ENCODE measurements around the gene MTHFSD.
A peak's percentile ranks its signal among the peaks of the same experiment; 100 is the strongest.

MTHFSD gene

GRCh38 chr16:86525696-86526095 is 29.3 kb downstream of the MTHFSD start:
- DNase-seq = no peak

GRCh38 chr16:86524029-86524428 is 31.0 kb downstream of the MTHFSD start:
- no peak for DNase-seq

GRCh38 chr16:86523166-86523740 is 31.8 kb downstream of the MTHFSD start:
- DNase-seq = no peak

- no peak for DNase-seq
Measured at GRCh38 chr16:86522634-86523033, 32.4 kb downstream of the MTHFSD start.

- DNase-seq = no peak
Measured at GRCh38 chr16:86521236-86522197, 33.5 kb downstream of the MTHFSD start.

- DNase-seq = no peak
Measured at GRCh38 chr16:86520317-86521210, 34.5 kb downstream of the MTHFSD start.

- DNase-seq = peak; percentile 49
Measured at GRCh38 chr16:86519649-86520316, 35.3 kb downstream of the MTHFSD start.

GRCh38 chr16:86519007-86519648 is 35.9 kb downstream of the MTHFSD start:
- DNase-seq = no peak

GRCh38 chr16:86517652-86518258 is 37.3 kb downstream of the MTHFSD start:
- DNase-seq = no peak

GRCh38 chr16:86517033-86517432 is 38.0 kb downstream of the MTHFSD start:
- DNase-seq = no peak

- DNase-seq = no peak
Measured at GRCh38 chr16:86516623-86517003, 38.4 kb downstream of the MTHFSD start.

- DNase-seq = no peak
Measured at GRCh38 chr16:86515777-86516622, 39.0 kb downstream of the MTHFSD start.

- no peak for DNase-seq
Measured at GRCh38 chr16:86515413-86515776, 39.6 kb downstream of the MTHFSD start.

- DNase-seq = no peak
Measured at GRCh38 chr16:86514481-86515376, 40.3 kb downstream of the MTHFSD start.

GRCh38 chr16:86513471-86514277 is 41.4 kb downstream of the MTHFSD start:
- no peak for DNase-seq

- DNase-seq = no peak
Measured at GRCh38 chr16:86512860-86513470, 42.1 kb downstream of the MTHFSD start.

GRCh38 chr16:86512301-86512859 is 42.7 kb downstream of the MTHFSD start:
- no peak for DNase-seq

Measured in CD4-positive, alpha-beta T cell treated with Interferon gamma for 1 hour (primary cell).